Effector CD8-positive, alpha-beta T cell (primary cell): ENCODE measurements around the gene IMP3.
A peak's percentile ranks its signal among the peaks of the same experiment; 100 is the strongest.
"Not testable (repeated sequence)": the region's sequence is repeated elsewhere in the genome, so short reads cannot be mapped to it uniquely, and the experiment has no call there.

ENCODE experiments used
- DNase-seq: peaks from one replicate; lab custom pipeline; 2025; lab: John Stamatoyannopoulos, UW
- total RNA-seq, 4 experiments: gene quantifications; one replicate each; lab custom pipeline; 2026; lab: John Stamatoyannopoulos, UW

Gene IMP3
- 56.9 to 91.8 (median 61.4) reads per million in 4 experiments for total RNA-seq

- DNase-seq = peak; percentile 87
Observed at GRCh38 chr15:75639709-75640482, at the start of gene IMP3. Gene IMP3 (minus strand): TSS chr15:75640224. CDS start chr15:75640168, 56 bp downstream.

- not testable (repeated sequence) for DNase-seq
Observed at GRCh38 chr15:75689429-75689828, 49.4 kb upstream of the IMP3 start.

- DNase-seq = no peak
Observed at GRCh38 chr15:75688831-75689230, 48.8 kb upstream of the IMP3 start.

- no peak for DNase-seq
Observed at GRCh38 chr15:75688278-75688557, 48.2 kb upstream of the IMP3 start.

GRCh38 chr15:75687486-75688277 lies 47.7 kb upstream of the IMP3 start:
- DNase-seq = no peak

- peak; percentile 47 for DNase-seq
Observed at GRCh38 chr15:75686212-75686642, 46.2 kb upstream of the IMP3 start.

- no peak for DNase-seq
Observed at GRCh38 chr15:75685195-75685594, 45.2 kb upstream of the IMP3 start.

GRCh38 chr15:75684648-75685047 lies 44.6 kb upstream of the IMP3 start:
- DNase-seq = no peak

- peak; percentile 27 for DNase-seq
Observed at GRCh38 chr15:75683646-75684312, 43.8 kb upstream of the IMP3 start.

- DNase-seq = no peak
Observed at GRCh38 chr15:75682181-75683135, 42.4 kb upstream of the IMP3 start.

- no peak for DNase-seq
Observed at GRCh38 chr15:75680007-75680789, 40.2 kb upstream of the IMP3 start.

GRCh38 chr15:75678324-75678690 lies 38.3 kb upstream of the IMP3 start:
- not testable (repeated sequence) for DNase-seq

- DNase-seq = no peak
Observed at GRCh38 chr15:75677465-75678323, 37.7 kb upstream of the IMP3 start.

GRCh38 chr15:75676688-75677464 lies 36.9 kb upstream of the IMP3 start:
- no peak for DNase-seq

- DNase-seq = no peak
Observed at GRCh38 chr15:75675579-75676404, 35.8 kb upstream of the IMP3 start.

- DNase-seq = no peak
Observed at GRCh38 chr15:75674366-75674765, 34.3 kb upstream of the IMP3 start.

GRCh38 chr15:75673426-75674235 lies 33.6 kb upstream of the IMP3 start:
- DNase-seq = no peak
